Activated CD8-positive, alpha-beta memory T cell treated with anti-CD3 and anti-CD28 coated beads for 24 hours (primary cell): ENCODE data around the gene P2RY8.
"Not testable (repeated sequence)": the region's sequence is repeated elsewhere in the genome, so short reads cannot be mapped to it uniquely, and the experiment has no call there.

Experiments
- DNase-seq: peaks from one replicate; pipeline ENCODE4 v3.0.0-alpha.2; 2020

P2RY8 gene

DNA sequence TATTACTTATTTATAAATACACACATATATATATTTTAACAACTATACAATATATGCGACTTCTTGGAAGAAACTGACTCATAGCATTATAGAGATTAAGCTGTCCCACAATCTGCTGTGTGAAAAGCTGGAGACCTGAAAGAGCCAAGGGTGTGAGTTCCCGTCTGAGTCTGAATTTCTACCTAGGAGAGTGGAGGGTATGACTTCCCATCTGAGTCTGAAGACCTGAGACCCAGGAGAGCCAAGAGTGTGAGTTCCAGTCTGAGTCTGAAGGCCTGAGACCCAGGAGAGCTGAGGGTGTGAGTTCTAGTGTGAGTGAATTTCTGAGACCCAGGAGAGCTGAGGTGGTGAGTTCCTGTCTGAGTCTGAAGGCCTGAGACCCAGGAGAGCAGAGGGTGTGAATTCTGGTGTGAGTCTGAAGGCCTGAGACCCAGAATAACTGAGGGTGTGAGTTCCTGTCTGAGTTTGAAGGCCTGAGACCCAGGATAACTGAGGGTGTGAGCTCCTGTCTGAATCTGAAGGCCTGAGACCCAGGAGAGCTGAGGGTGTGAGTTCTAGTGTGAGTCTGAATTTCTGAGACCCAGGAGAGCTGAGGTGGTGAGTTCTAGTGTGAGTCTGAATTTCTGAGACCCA, 8.9 kb upstream of the P2RY8 start:
- peak; percentile 32 for DNase-seq

DNA sequence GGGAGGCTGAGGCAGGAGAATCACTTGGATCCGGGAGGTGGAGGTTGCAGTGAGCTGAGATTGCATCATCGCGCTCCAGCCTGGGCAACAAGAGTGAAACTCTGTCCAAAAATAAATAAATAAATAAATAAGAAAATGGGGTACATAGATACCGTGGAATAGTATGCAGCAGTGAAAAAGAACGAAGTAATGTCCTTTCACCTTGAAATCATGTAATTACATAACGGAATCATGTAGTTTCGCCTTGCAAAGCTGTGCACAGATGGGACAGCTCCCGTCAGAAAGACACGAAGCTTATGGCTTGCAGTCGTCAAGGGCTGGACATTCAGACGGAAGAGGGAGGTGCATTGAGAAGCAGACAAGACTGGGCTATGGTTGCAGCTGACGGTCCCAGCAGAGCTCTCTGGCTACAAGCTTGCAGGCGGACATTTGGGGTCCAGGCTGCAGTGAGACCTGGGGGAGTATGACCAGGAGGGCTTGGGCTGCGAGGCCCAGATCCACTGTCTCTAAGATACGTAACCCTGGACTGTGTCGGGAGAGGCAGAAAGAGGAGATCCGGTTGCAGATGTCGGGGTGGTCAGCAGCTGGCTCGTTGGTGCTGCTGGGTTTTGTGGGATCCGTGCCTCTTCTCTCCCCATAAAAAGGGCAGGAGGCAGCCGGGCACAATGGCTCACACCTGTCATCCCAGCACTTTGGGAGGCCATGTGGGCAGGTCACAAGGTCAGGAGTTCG, 6.2 kb upstream of the P2RY8 start:
- peak; percentile 46 for DNase-seq

DNA sequence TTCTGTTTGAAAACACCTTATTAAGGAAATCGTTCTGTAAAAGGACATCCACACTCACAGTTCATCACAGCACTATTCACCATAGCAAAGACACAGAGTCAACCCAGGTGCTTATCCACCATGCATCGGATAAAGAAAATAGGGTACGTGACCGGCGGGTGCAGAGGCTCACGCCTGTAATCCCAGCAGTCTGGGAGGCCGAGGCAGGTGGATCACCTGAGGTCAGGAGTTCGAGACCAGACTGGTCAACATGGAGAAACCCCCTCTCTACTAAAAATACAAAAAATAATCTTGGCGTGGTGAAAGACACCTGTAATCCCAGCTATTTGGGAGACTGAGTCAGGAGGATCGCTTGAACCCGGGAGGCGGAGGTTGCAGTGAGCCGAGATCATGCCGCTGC, 2.2 kb upstream of the P2RY8 start:
- peak; percentile 37 for DNase-seq

DNA sequence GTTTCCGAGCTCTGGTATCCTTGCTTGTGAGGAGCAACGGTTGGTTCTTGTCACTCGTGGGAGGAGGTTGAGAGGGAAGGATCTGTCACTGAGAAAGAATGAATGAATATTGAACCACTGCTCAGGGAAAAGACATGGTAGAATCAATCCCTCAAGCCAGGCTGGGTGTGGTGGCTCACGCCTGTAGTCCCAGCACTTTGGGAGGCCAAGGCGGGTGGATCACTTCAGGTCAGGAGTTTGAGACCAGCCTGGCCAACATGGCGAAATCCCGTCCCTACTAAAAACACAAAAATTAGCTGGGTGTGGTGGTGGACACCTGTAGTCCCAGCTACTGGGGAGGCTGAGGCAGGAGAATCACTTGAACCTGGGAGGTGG, 718 bp upstream of the P2RY8 start:
- not testable (repeated sequence) for DNase-seq

DNA sequence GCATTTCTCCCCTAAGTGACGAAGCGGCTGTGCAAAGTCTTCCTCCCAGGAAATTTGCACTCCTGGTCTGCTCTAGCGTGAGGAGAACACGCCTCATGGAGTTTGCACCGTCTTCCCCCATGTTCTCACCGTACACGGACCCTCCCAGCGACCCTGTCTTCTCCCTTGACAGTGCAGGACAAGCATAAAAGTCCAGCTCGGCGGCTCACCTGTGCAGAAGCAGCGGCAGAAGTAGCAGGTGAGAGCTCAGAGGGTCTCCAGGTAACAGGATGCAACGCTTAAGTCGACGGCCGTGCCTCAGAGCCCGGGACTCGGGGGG, 314 bp downstream of the P2RY8 start:
- no peak for DNase-seq

DNA sequence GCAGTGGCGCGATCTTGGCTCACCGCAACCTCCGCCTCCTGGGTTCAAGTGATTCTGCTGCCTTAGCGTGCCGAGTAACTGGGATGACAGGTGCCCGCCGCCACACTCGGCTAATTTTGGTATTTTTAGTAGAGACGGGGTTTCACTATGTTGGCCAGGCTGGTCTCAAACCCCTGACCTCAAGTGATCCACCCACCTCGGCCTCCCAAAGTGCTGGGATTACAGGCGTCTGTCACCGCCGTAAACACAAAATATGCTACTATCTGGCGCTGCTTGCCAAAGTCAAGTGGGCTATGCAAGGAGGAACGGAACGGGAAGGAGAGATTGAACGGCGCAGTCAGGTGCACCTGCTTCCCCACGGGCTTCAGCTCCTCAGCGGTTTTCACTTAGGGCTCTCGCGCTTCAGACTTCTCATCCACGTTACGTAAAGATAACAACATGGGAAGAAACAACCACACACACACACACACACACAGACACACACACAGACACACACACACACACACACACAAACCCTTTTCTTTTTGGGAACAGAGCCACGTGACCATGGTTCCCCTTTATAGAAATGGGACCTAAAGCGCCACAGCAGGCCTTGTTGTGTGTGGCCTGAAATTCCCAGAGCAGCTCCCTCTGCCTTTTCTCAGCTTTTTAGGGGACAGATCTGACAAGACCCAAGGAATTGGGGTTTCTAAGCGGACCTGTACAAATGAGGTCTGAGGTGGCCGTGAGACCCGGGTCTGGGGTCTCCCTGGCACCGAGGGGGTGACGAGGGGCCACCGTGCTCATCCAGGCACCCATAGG, 1.5 kb downstream of the P2RY8 start:
- DNase-seq, result peak; percentile 78

DNA sequence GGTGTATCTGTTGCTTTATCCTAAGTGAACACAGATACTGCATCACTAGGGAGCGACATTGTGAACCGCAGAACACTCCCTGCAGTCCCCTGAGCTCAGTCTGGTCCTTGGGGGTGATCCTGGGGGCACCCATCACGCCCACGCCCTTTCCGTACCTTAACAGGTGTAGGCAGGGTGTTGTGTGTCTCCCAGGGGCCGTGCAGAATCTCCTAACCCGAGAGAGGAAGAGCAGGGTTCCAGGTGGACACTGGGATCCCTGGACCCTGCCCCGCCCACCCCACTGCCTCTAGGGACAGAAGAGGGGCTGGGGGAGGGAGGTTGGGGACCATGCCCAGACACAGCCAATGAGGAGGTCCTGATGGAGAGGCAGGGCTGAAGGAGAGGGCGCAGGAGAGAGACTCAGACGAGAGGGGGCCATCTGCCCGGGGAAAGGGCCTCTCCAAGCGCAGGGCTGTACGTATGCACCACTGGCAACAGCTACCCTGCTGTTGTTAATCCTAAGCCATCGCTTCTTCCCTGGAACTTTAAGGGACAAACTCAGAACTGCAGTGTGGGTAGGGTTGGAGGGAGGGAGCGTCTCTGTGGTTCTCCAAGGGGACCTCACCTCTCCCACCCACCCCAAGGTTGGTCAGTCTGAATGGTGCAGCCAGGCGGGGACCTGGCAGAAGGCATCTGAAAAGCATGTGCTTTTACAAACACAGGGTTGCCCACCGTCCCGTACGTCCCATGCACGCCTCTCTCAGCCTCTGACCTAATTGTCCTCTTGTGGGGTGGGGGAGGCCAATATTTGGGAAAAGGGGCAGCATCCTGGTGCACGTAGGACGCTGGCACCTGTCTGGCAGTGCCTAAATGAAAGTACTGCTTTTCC, 2.5 kb downstream of the P2RY8 start:
- DNase-seq, result peak; percentile 80

DNA sequence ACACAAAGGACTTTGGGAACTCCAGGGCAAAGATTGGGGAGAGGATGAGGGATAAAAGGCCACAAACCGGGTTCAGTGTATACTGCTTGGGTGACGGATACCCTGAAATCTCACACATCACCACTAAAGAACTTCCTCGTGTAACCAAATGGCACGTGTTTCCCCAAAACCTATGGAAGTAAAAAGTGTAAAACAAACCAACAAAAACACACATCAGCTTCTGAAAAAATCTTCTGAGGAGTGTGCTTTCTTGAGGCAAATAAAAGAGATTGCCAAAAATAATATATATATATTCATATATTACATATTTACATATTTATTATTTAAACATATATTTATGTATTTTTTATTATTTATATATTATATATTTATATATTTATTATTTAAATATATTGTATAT, 3.9 kb downstream of the P2RY8 start:
- no peak for DNase-seq

DNA sequence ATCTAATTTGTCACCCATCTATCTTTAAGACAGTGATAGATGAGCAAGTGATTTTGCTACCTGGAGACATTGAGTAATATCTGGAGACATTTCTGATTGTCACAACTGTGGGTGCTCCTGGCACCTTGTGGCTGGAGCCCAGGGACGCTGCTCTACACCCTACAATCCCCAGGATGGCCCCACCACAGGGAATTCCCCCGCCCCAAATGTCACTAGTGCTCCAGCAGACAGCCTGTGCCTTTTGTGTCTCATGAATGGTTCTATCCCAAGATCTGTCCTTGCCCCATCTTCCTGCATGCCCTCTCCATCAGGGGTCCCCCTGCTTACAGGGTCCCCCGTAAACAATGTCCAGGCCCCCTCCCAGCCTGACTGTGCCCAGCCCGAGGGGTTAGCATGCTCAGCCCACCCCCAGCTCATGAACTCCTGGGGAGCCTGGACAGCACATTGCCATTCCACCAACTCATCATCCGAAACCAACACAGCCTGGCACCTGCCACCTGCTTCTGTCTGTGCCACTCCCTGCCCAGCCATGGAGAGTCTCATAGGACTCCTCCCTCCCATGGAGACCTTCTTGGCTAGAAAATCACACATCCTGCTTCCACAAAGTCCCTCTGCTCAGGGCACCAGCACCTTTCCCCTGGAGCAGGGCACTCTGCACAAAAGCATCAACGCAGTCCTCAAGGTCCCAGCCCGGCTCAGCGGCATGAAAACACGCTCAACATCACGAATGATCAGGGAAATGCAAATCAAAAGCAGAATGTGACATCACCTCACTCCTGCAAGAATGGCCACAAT, 5.7 kb downstream of the P2RY8 start:
- peak; percentile 55 for DNase-seq

DNA sequence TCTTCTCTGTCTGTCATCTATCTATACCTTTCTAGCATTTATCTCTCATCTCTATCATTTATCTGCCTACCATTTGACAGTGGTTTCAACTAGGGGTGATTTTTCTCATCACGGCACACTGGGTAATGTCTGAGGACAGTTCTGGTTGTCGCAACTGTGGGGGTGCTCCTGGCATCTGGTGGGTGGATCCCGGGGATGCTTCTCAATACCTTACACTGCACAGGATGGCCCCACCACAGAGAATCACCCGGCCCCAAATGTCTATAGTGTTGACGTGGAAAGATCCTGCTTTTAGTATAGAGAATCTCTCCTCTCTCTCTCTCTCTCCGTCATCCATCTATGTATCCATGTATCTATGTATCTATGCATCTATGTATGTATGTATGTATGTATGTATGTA, 7.2 kb downstream of the P2RY8 start:
- DNase-seq, result peak; percentile 44

DNA sequence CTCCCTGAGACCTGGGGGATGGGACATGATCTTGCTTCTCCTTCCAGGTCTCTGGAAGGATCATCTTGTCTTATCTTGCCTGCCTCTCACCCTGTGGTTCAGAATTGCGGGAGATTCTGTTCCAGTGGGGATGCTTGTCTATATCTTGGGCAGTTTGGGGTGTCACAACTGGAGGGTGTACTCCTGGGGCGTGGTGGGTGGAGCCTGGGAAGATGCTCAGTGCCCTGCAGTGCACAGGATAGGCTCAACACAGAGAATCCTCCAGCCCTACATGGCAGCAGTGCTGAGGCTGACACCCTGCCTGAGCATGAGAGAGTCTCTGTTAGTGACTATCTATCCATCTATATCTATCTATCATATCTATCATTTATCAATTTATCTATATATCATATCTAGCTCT, 7.7 kb downstream of the P2RY8 start:
- DNase-seq, result peak; percentile 48

DNA sequence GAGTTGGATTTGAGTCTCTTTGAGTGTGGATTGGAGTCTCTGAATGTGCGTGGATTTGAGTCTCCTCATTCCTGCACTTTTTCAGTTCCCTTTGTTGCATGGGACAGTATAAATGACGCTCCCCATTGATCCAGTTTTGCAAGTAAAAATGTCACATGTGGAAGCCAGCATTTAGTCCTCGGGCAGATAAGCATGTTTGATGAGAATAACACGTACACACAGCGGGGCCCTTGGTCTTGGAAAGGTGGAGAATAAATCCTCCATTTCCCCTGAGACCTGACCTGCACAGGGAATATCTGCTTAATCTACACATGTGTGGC, 8.1 kb downstream of the P2RY8 start:
- DNase-seq, result no peak

DNA sequence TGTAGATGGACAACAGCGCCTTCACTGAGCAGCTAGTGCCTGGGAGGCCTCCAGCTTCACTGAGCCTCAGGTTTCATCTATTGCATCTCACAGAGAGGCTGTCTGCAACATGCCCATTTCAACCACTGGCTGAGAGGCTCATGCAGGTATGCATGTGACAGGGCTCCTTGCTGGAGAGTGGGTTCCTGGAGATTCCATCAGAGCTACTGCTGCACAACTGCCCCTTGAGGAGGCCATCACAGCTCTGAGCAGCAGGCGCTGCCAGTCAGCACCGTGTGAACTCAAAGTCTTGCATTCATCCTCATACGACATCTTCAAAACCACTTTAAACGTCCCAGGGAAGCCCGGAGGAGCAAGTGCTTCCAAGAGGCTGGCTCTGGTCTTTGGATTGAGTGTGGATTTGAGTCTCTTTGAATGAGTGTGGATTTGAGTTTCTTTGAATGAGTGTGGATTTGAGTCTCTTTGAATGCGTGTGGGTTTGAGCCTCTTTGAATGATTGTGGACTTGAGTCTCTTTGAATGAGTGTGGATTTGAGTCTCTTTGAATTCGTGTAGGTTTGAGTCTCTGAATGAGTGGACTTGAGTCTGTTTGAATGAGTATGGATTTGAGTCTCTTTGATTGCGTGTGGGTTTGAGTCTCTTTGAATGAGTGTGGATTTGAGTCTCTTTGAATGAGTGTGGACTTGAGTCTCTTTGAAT, 8.7 kb downstream of the P2RY8 start:
- peak; percentile 59 for DNase-seq

DNA sequence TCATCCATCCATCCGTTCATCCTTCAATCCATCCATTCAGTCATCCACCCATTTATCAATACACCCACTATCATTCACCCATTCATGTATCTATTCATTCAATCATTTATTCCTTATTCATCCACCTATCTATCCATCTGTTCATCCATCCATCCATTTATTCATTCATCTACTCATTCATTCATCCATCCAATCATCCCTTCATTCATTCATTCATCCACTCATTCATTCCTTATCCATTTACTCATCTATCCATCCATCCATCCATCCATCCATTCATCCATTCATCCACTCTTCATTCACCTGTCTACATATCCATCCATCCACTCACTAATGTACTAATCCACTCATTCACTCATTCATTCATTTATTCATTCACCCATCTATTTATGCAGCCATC, 9.5 kb downstream of the P2RY8 start:
- no peak for DNase-seq

DNA sequence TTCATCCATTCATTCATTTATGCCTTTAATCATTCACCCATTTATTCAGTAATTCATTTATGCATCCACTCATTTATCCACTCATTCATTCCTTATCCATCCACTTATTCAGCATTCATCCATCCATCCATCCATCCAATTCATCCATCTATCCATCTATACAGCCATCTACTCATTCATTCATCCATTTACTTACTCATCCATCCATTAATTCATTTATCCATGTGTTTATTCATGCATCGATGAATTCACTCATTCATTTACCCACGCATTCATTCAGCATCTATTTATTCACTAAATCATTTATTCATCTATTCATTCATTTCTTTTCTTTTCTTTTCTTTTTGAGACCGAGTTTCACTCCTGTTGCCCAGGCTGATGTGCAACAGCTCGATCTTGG, 10.4 kb downstream of the P2RY8 start:
- no peak for DNase-seq

DNA sequence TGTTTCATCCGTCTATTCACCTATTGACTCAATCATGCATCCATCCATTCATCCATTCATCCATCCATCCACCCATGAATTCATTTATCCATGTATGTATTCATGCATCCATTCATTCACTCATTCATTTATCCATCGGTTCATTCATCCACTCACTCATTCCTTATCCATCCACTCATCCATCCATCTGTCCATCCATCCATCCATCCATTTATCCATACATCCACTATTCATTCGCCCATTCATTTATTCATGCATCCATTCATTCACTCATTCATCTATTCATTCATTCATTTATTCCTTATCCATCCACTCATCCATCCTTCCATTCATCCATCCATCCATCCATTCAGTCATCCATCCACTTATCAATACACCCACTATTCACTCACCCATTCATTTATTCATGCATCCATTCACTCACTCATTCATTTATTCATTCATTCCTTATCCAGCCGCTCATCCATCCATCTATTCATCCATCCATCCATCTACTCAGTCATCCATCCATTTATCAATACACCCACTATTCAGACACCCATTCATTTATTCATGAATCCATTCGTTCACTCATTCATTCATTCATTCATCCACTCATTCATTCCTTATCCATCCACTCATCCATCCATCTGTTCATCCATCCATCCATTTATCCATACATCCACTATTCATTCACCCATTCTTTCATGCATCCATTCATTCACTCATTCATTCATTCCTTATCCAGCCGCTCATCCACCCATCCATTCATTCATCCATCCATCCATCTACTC, 11.2 kb downstream of the P2RY8 start:
- DNase-seq, result no peak

DNA sequence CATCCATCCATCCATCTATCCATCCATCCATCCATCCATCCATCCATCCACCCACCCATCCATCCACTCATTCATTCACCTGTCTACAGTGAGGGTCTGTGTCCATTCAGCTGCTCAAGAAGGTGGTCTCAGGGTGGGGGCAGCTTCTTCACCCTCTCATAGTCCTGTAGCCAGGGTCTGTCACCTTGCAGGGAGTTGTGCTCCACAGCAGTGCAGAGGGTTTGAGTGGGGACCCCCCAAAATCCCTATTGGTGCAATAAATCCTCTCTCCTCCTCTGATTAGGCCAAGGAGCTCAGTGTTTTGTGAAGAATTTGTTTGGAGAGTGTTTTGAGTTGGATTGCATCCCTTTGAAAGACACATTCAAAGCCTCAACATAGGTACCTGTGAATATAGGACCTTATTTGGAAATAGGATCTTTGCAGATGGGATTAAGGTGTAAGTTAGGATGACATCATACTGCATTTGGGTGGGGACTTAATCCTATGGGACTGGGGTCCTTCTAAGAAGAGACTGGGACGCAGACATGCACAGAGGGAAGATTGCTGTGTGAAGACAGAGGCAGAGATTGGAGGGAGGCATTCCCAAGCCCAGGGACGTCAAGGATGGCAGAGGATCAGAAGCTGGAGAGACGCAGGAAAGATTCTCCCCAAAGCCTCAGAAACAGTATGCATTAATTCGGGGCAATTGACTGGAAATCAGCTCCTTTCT, 12.0 kb downstream of the P2RY8 start:
- peak; percentile 51 for DNase-seq

DNA sequence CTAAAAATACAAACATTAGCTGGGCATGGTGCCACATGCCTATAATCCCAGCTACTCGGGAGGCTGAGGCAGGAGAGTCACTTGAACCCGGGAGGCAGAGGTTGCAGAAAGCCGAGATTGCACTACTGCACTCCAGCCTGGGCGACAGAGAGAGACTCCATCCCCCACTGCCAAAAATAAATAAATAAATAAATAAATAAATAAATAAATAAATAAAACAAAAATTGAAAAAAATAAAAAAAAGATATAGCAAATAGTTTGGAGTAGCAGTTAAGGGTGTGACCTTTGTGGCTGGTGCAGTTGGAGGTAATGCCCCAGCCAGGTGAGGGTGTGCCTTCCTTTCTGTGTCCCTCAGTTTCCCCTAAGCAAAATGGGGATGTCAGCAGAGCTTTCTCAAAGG, 14.1 kb downstream of the P2RY8 start:
- not testable (repeated sequence) for DNase-seq

DNA sequence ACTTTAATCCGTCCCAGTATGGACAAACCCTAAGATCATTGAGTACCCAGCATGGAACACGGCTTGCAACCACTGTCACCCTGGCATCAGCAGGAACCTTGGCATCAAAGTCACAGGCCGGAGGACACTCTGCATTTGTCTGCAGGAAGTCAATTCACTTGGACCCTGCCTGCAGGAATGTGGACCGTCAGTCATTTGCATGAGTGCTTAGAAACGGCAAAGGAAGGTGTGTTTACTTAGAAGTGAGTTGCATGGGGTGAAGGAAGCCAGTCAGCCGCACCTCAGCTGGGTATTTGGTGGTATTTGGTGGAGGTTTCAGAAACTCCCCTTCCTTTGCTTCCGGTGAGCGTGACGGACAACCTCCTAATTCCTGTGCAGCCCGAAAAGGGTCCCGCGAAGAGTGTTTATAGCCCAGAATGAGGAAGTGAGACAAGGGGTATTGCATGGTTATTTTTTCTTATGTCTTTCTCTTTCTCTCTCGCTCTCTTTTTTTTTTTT, 15.5 kb downstream of the P2RY8 start:
- peak; percentile 79 for DNase-seq

DNA sequence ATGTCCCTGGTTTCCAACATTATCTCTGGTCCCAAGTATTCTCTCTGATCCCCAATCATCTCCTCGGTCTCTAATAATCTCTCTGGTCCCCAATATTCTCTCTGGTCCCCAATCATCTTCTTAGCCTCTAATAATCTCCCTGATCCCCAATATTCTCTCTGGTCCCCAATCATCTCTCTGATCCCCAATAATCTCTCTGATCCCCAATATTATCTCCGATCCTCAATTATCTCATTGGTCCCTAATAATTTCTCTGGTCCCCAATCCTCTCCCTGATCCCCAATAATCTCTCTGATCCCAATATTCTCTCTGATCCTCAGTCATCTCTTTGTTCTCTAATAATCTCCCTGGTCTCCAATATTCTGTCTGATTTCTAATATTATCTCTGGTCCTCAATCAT, 16.6 kb downstream of the P2RY8 start:
- no peak for DNase-seq
